ENCODE results near the gene SYCE1L. TPM values are rescaled to one million over a fixed set of nuclear protein-coding genes. Genes with fewer than 3 reads are reported as not detected.

SYCE1L gene
- total RNA-seq, 4 donors from 2014 or later: 3.9 TPM; not detected in 3

DNA sequence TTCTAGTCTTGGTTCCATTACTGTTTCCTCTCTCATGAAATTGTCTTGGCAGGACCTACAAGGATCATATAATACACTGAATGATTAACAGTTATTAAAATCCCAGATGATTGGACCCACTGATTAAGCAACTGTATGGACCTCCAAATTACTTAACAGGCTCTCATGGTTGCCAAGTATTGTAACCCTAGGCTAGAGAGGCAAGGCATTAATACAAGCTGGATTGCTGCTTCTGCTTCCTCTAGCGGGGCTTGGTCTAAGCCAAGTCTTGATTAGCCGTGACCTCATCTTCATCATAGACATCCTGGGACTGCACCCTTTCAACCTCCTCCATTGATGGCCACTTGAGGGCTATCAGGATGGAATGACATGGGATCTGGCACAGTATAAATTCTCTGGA is 46.9 kb downstream of the SYCE1L start:
- Histone ChIP-seq H3K36me3 (no peaks in the 10 kb centered on the region), H3K4me3 (replicated peaks in 1 of 3) (no peak overlapping the region), H3K4me1 (no peaks in the 10 kb centered on the region), H3K27me3 (no peaks in the 10 kb centered on the region), H3K9me3 (no peaks in the 10 kb centered on the region), H3K27ac (no peak overlapping the region)
- no peak for DNase-seq
- WGBS, 2 donors: 90 to 91% methylated on average over 2 of the region's 2 CpGs
- no peak for TF ChIP-seq POLR2A (IDR thresholded peaks at IDR 0.05)
- intact Hi-C loops (cut with DNase I): no loop called here

DNA sequence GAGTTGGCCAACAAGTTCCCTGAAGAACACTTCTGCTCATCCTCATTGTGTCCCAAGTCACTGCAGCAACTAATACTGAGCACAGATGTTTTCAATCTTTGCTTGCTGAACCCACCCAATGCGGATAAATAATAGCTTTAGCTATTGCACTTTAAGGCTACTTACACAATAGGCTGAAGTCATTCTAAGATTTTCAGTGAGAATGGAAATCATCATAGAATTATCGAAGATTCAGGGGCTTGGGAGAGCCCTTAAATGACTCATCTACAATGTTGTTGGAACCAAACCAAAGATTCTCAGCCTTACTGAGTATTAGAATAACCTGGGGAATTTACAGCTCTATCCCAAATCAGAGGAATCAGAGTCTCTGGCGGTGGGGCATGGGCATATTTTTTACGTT is 51.2 kb downstream of the SYCE1L start:
- Histone ChIP-seq H3K4me3 (replicated peaks in 1 of 3) (no peak overlapping the region), H3K27ac (no peak overlapping the region), H3K9me3 (no peaks in the 10 kb centered on the region), H3K27me3 (no peaks in the 10 kb centered on the region), H3K4me1 (no peaks in the 10 kb centered on the region), H3K36me3 (no peaks in the 10 kb centered on the region)
- DNase-seq: no peak
- 71 to 83% methylated on average over 4 of the region's 4 CpGs for WGBS, 2 donors
- intact Hi-C loops (cut with DNase I): no loop called here
- TF ChIP-seq CTCF (IDR thresholded peaks at IDR 0.05): no peak
- TF ChIP-seq POLR2A (IDR thresholded peaks at IDR 0.05): no peak

Other genes with a start within 250 kb of the SYCE1L start
- 10 to 100 TPM; 24.1 to 51.4 (median 40.7) TPM for gene MON1B, start 8.2 kb upstream of the SYCE1L start, total RNA-seq
- gene ADAMTS18, start 235.6 kb downstream of the SYCE1L start, total RNA-seq: under 1 TPM in 1 of 4 donors, not detected in 3; 0.75 TPM